Hair follicle dermal papilla cell (primary cell): ENCODE measurements around the gene GIGYF2. TPM values are rescaled to one million over a fixed set of nuclear protein-coding genes. Genes with fewer than 3 reads are reported as not detected.

Experiments
- small RNA-seq: library from RNA; depleted of rRNA; stranded (forward); fragments of <200 nt; gene quantifications from one replicate; pipeline ENCODE3, GENCODE V24; 2012
- total RNA-seq: library from RNA; depleted of rRNA; stranded (reverse); fragments of >200 nt; gene quantifications from 2 replicates; pipeline ENCODE4 v1.2.3, GENCODE V29; 2012

The GIGYF2 gene
- 57.7 and 63.0 TPM in 2 replicates for total RNA-seq

GRCh38 chr2:232697059-232697806 is at the start of gene GIGYF2:
Gene GIGYF2 (plus strand): TSS chr2:232697331. CDS start chr2:232735198, 37,867 bp downstream.

GRCh38 chr2:232776435-232776834 is 79.3 kb downstream of the GIGYF2 start, which contains the start of gene KCNJ13:
Gene KCNJ13 (minus strand): TSS chr2:232776565. CDS start chr2:232771362, 5,203 bp downstream.

GRCh38 chr2:232870018-232870765 is 173.1 kb downstream of the GIGYF2 start, which contains the start of gene SNORC:
Gene SNORC (plus strand): TSS chr2:232870264. CDS start chr2:232870342, 78 bp downstream.

Small RNAs within 50 kb of the gene (small RNA-seq; reads per million reads assigned to genes)
- gene RF00019 = not detected
- gene RN7SL359P = not detected
- gene RNU6-107P = not detected

Other genes starting within 250 kb of the GIGYF2 start
- gene ALPI, start 241.2 kb upstream of the GIGYF2 start, total RNA-seq = not detected in 2 replicates
- gene ECEL1, start 209.5 kb upstream of the GIGYF2 start, total RNA-seq = not detected in 2 replicates
- not detected in 2 replicates for gene PRSS56, start 176.9 kb upstream of the GIGYF2 start, total RNA-seq
- gene CHRND, start 171.2 kb upstream of the GIGYF2 start, total RNA-seq = not detected in 2 replicates
- gene CHRNG, start 157.6 kb upstream of the GIGYF2 start, total RNA-seq = not detected in 2 replicates
- 5.3 and 6.5 TPM in 2 replicates for gene TIGD1, start 146.8 kb upstream of the GIGYF2 start, total RNA-seq
- gene EIF4E2, start 146.6 kb upstream of the GIGYF2 start, total RNA-seq = 79.3 and 88.6 TPM in 2 replicates
- gene EFHD1, start 63.7 kb upstream of the GIGYF2 start, total RNA-seq = 1.1 and 1.9 TPM in 2 replicates
- gene KCNJ13, start 79.2 kb downstream of the GIGYF2 start, total RNA-seq = not detected in 2 replicates
- gene SNORC, start 172.9 kb downstream of the GIGYF2 start, total RNA-seq = 1.3 and 1.5 TPM in 2 replicates